HepG2 (cell line): Measurements from ENCODE around the gene RBCK1. TPM values are rescaled to one million over a fixed set of nuclear protein-coding genes. Genes with fewer than 3 reads are reported as not detected.

ENCODE experiments used
- ATF1 ChIP-seq: IDR thresholded peaks from 2 replicates; pipeline ENCODE4 v1.6.1; 2016; ENCODE audit warnings: mild to moderate bottlenecking, control low read depth
- ATRX ChIP-seq: sonication (generic); formaldehyde crosslinking; IDR thresholded peaks from 2 replicates; pipeline ENCODE4 v1.4.0; 2020; ENCODE audit warnings: missing genetic modification reagents, borderline replicate concordance
- CBFB ChIP-seq: sonication (generic); formaldehyde crosslinking; IDR thresholded peaks from 2 replicates; pipeline ENCODE4 v1.4.0; 2020; ENCODE audit warnings: missing genetic modification reagents
- DNMT3B ChIP-seq: conservative IDR thresholded peaks from 2 replicates; pipeline ENCODE4 v1.6.1; 2016; ENCODE audit warnings: missing biosample characterization, control low read depth
- FOXJ3 ChIP-seq: sonication (generic); formaldehyde crosslinking; IDR thresholded peaks from 2 replicates; pipeline ENCODE4 v1.4.0; 2020; ENCODE audit warnings: missing genetic modification reagents, mild to moderate bottlenecking, borderline replicate concordance
- HNRNPH1 ChIP-seq: fragments of 200-400 bp; formaldehyde crosslinking; optimal IDR thresholded peaks from 2 replicates; pipeline ENCODE3; 2017; ENCODE audit warnings: mild to moderate bottlenecking, low read depth, low read length
- KLF15 ChIP-seq: sonication (generic); formaldehyde crosslinking; IDR thresholded peaks from 2 replicates; pipeline ENCODE4 v1.8.1; 2023; ENCODE audit warnings: borderline replicate concordance, mild to moderate bottlenecking, inconsistent platforms, missing genetic modification reagents, mixed read lengths
- MXD4 ChIP-seq: IDR thresholded peaks from 2 replicates; pipeline ENCODE4 v1.6.1; 2016; ENCODE audit warnings: mild to moderate bottlenecking, missing biosample characterization, missing genetic modification reagents
- NFE2L1 ChIP-seq: sonication (generic); formaldehyde crosslinking; IDR thresholded peaks from 2 replicates; pipeline ENCODE4 v1.4.0; 2020; ENCODE audit warnings: missing genetic modification reagents, mild to moderate bottlenecking, borderline replicate concordance
- RFX3 ChIP-seq: IDR thresholded peaks from 2 replicates; pipeline ENCODE4 v1.6.1; 2016; ENCODE audit warnings: missing biosample characterization, missing genetic modification reagents
- SRSF1 ChIP-seq: fragments of 200-400 bp; formaldehyde crosslinking; optimal IDR thresholded peaks from 2 replicates; pipeline ENCODE3; 2017; ENCODE audit warnings: mild to moderate bottlenecking, low read depth, low read length, moderate library complexity
- YEATS2 ChIP-seq: sonication (generic); formaldehyde crosslinking; IDR thresholded peaks from 2 replicates; pipeline ENCODE4 v1.4.0; 2020; ENCODE audit warnings: missing genetic modification reagents, borderline replicate concordance
- ZFP36 ChIP-seq: fragments of 150-350 bp; IDR thresholded peaks from 2 replicates; pipeline ENCODE4 v1.6.1; 2018; ENCODE audit warnings: borderline replicate concordance, low read length, low read depth; ENCODE audit not compliant: partially characterized antibody
- ZFP36L1 ChIP-seq: sonication (generic); formaldehyde crosslinking; IDR thresholded peaks from 2 replicates; pipeline ENCODE4 v1.8.0; 2022; ENCODE audit warnings: mild to moderate bottlenecking, missing genetic modification reagents, moderate library complexity
- ZKSCAN5 ChIP-seq: sonication (generic); formaldehyde crosslinking; IDR thresholded peaks from 2 replicates; pipeline ENCODE4 v1.5.1; 2020; ENCODE audit warnings: mild to moderate bottlenecking, missing genetic modification reagents
- ZKSCAN8 ChIP-seq: IDR thresholded peaks from 2 replicates; pipeline ENCODE4 v1.6.1; 2016; ENCODE audit warnings: borderline replicate concordance, missing genetic modification reagents, missing compliant biosample characterization
- ZNF18 ChIP-seq: sonication (generic); formaldehyde crosslinking; IDR thresholded peaks from 2 replicates; pipeline ENCODE4 v1.8.0; 2022; ENCODE audit warnings: mild to moderate bottlenecking, missing genetic modification reagents; ENCODE audit not compliant: insufficient replicate concordance
- ZNF20 ChIP-seq: sonication (generic); formaldehyde crosslinking; IDR thresholded peaks from 2 replicates; pipeline ENCODE4 v1.4.0; 2020; ENCODE audit warnings: mild to moderate bottlenecking, moderate library complexity, missing genetic modification reagents
- ZNF24 ChIP-seq: fragments of 450-650 bp; IDR thresholded peaks from 2 replicates; pipeline ENCODE4 v1.6.1; 2017; ENCODE audit warnings: antibody characterized with exemption, mild to moderate bottlenecking
- ZNF451 ChIP-seq: sonication (generic); formaldehyde crosslinking; IDR thresholded peaks from 2 replicates; pipeline ENCODE4 v1.5.0; 2020; ENCODE audit warnings: mild to moderate bottlenecking, missing genetic modification reagents
- ZNF746 ChIP-seq: sonication (generic); formaldehyde crosslinking; IDR thresholded peaks from 2 replicates; pipeline ENCODE4 v1.8.0; 2022; ENCODE audit warnings: mild to moderate bottlenecking, missing genetic modification reagents
- ZNF766 ChIP-seq: sonication (generic); formaldehyde crosslinking; IDR thresholded peaks from 2 replicates; pipeline ENCODE4 v1.5.0; 2020; ENCODE audit warnings: missing genetic modification reagents, borderline replicate concordance
- ZNF782 ChIP-seq: sonication (generic); formaldehyde crosslinking; IDR thresholded peaks from 2 replicates; pipeline ENCODE4 v1.4.0; 2020; ENCODE audit warnings: missing genetic modification reagents, mild to moderate bottlenecking, borderline replicate concordance
- ZNF792 ChIP-seq: IDR thresholded peaks from 2 replicates; pipeline ENCODE4 v1.6.1; 2016
- ZSCAN9 ChIP-seq: IDR thresholded peaks from 2 replicates; pipeline ENCODE4 v1.6.1; 2016; ENCODE audit warnings: borderline replicate concordance
- polyA plus RNA-seq, 8 experiments: library from polyadenylated mRNA; depleted of rRNA in 3 of 8; stranded (reverse) in 7 of 8; unstranded in 1 of 8; fragments of >200 nt; fragmentation: Illumina TruSeq in 4 of 8; extraction: Trizol in 4 of 8; gene quantifications; 2 replicates each; pipeline versions ENCODE4 v1.2.1 to v1.2.3, GENCODE V29; 2011 to 2016; ENCODE audit warnings: low read depth in 4 of 8, missing spikeins in 1 of 8, mixed read lengths in 1 of 8; ENCODE audit not compliant: insufficient read depth in 1 of 8
- total RNA-seq, 5 experiments: library from RNA; depleted of rRNA; stranded (reverse); fragments of >200 nt; fragmentation: Illumina TruSeq; extraction: Trizol; gene quantifications; 2 replicates each; pipeline ENCODE4 v1.2.3, GENCODE V29; 2016; ENCODE audit warnings: low read depth in 1 of 5
- TF ChIP-seq, protein P1 (sequence below): sonication (generic); formaldehyde crosslinking; conservative IDR thresholded peaks from 2 replicates; pipeline ENCODE4 v1.4.0; 2020; ENCODE audit warnings: missing genetic modification reagents

RBCK1 gene
- total and polyA plus RNA-seq, 2 of the 13 experiments (the other 11 are each of a cell fraction or from before 2014, with no cell fraction given), result 149 to 215 TPM

GRCh38 chr20:382291-383115 lies 25.6 kb upstream of the RBCK1 start (continued):
- 0 out of 2 replicates have a peak, but pooled peaks have one; percentile 9 for TF ChIP-seq CBFB (CRISPR knock-in tag)
- TF ChIP-seq ZNF782 (CRISPR knock-in tag), result peak; percentile 19; the same call in 1 of the 2 replicates
- TF ChIP-seq HNRNPH1, result no peak
- TF ChIP-seq ZNF24, result no peak
- no peak for TF ChIP-seq SRSF1
- no peak for TF ChIP-seq ZNF20 (CRISPR knock-in tag)
- peak; percentile 7 for TF ChIP-seq ZFP36
- TF ChIP-seq ZNF766 (CRISPR knock-in tag), result no peak
- no peak for TF ChIP-seq ATF1 (CRISPR knock-in tag)
- no peak for TF ChIP-seq ZKSCAN8 (CRISPR knock-in tag)
- no peak for TF ChIP-seq NFE2L1 (CRISPR knock-in tag)
- no peak for TF ChIP-seq ZKSCAN5 (CRISPR knock-in tag)
- 0 out of 2 replicates have a peak, but pooled peaks have one; percentile 37 for TF ChIP-seq DNMT3B
- TF ChIP-seq MXD4 (CRISPR knock-in tag), result 0 out of 2 replicates have a peak, but pooled peaks have one; percentile 2
- TF ChIP-seq ZFP36L1, result no peak; the same call in 1 of the 2 replicates
- no peak for TF ChIP-seq RFX3 (CRISPR knock-in tag)
- TF ChIP-seq ZSCAN9 (CRISPR knock-in tag), result 0 out of 2 replicates have a peak, but pooled peaks have one; percentile 25
- TF ChIP-seq YEATS2, result no peak
- TF ChIP-seq ZNF18 (CRISPR knock-in tag), result no peak
- TF ChIP-seq ATRX (CRISPR knock-in tag), result no peak
- no peak for TF ChIP-seq KLF15
- TF ChIP-seq ZNF792 (CRISPR knock-in tag), result no peak
- TF ChIP-seq, protein P1, sequence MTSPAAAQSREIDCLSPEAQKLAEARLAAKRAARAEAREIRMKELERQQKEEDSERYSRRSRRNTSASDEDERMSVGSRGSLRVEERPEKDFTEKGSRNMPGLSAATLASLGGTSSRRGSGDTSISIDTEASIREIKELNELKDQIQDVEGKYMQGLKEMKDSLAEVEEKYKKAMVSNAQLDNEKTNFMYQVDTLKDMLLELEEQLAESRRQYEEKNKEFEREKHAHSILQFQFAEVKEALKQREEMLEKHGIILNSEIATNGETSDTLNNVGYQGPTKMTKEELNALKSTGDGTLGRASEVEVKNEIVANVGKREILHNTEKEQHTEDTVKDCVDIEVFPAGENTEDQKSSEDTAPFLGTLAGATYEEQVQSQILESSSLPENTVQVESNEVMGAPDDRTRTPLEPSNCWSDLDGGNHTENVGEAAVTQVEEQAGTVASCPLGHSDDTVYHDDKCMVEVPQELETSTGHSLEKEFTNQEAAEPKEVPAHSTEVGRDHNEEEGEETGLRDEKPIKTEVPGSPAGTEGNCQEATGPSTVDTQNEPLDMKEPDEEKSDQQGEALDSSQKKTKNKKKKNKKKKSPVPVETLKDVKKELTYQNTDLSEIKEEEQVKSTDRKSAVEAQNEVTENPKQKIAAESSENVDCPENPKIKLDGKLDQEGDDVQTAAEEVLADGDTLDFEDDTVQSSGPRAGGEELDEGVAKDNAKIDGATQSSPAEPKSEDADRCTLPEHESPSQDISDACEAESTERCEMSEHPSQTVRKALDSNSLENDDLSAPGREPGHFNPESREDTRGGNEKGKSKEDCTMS (CRISPR knock-in tag), result no peak
- no peak for TF ChIP-seq FOXJ3 (CRISPR knock-in tag)
- TF ChIP-seq ZNF451 (CRISPR knock-in tag), result no peak
- TF ChIP-seq ZNF746, result peak; percentile 69; the same call in 1 of the 2 replicates
